GM18907 (cell line): ENCODE results near the gene OR5D13.

ENCODE experiments used
- ATAC-seq: cut with Tn5 transposase; IDR thresholded peaks from one replicate; pipeline ENCODE4 v1.9.1; 2021; ENCODE audit warnings: mild to moderate bottlenecking, moderate library complexity; ENCODE audit not compliant: unreplicated experiment

Gene OR5D13

DNA sequence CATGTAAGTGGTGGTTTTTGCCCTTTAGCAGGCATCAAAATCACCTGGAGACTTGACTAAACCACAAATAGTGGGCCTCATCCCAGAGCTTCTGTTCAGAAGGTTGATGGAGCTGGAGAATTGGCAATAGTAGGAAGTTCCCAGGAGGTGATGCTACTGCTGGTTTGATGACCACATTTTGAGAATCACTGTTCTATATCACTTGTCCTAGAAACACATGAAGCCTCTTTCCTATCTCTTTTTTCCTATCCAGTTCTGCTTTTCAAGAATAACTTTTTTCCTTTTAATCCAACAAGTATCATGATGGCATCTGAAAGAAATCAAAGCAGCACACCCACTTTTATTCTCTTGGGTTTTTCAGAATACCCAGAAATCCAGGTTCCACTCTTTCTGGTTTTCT lies at the start of gene OR5D13:
OR5D13 (plus strand) TSS at position 301 of the 400 bp plus-strand sequence; CDS start at position 301, 0 bp downstream.
- no peak for ATAC-seq

DNA sequence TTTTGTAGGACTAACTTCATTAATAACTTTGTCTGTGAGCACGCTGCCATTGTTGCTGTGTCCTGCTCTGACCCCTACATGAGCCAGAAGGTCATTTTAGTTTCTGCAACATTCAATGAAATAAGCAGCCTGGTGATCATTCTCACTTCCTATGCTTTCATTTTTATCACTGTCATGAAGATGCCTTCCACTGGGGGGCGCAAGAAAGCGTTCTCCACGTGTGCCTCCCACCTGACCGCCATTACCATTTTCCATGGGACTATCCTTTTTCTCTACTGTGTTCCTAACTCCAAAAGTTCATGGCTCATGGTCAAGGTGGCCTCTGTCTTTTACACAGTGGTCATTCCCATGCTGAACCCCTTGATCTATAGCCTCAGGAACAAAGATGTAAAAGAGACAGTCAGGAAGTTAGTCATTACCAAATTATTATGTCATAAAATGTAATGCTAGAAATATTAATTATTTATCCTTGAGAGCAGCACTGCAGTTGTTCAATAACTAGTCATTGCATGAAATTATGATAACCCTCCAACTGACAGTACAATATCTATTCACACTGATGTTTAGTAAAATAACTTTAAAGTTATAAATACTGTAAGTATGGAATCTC lies 46.4 kb upstream of the OR5D13 start:
- ATAC-seq: no peak

GRCh38 chr11:55732936-55733335 lies 40.3 kb upstream of the OR5D13 start:
- ATAC-seq: no peak

DNA sequence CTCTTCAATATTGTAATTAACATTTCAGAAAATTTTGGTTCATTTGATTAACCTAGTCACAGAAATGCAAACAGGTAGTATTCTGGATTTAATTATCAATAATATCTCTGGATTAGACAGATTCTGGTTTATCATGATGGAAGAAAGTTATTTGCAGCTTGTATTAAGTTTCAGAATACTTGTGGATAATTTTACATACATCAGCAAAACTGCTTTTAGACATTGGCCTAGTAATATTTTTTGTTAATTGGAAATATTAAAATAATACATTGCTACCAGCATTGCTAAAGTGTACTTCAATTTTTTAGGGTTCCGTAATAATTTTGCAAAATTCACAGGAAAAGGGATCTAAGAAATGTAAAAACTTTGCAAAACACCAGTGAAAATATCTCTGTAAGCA lies 18.4 kb downstream of the OR5D13 start:
- no peak for ATAC-seq

- ATAC-seq: no peak
Measured at GRCh38 chr11:55793321-55793720, 20.1 kb downstream of the OR5D13 start.

- no peak for ATAC-seq
Measured at GRCh38 chr11:55795256-55795655, 22.0 kb downstream of the OR5D13 start, which contains the start of gene OR5D14. Gene OR5D14 (plus strand): TSS chr11:55795556. CDS start chr11:55795556, 0 bp downstream.

DNA sequence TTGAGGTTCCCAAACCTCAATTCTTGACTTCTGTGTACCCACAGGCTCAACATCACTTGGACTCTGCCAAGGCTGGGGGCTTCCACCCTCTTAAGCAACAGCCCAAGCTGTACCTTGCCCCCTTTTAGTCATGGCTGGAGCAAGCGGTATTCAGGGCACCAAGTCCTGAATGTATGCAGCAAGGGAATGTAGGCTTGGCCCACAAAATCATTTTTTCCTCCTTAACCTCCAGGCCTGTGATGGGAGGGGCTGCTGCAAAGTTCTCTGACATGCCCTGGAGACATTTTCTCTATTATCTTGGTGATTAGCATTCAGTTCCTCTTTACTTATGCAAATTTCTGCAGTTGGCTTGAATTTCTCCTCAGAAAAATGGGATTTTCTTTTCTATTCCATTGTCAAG lies 33.0 kb downstream of the OR5D13 start:
- no peak for ATAC-seq

DNA sequence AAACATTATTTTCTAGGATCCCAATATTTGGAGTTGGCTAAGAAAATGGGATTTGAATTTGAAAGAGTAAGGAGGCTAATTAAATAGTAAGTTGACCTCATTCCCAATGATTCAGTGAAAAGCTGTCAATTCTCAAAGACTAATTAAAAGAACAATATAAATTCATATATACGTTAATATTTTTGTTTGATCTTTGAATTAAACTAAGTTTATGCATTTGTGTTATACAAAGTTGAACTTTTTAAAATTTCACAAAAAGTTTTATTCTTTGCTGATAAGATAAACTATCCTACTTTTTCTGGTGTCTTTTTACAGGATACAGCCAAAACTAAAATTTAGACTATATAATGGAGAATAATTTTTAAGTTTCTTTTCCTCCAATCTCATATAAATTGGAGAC lies 37.8 kb downstream of the OR5D13 start, which contains the start of gene OR5L1:
OR5L1 (plus strand) TSS at position 301 of the 400 bp plus-strand sequence. CDS start 100 bp downstream, outside the sequence.
- ATAC-seq: no peak

DNA sequence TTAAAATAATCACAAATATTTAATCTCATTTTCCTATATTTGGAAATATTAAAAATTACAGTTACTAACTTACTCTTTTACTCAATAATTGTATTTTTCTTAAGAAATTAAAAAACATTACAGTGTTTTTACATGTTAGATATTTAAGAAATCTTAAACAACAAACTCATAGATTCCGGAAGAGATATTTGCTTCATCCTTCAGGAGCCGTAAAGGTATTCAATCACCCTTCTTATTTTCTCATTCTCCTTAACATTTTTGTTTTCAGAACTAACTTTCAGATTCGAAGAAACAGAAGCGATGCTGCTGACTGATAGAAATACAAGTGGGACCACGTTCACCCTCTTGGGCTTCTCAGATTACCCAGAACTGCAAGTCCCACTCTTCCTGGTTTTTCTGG lies 46.1 kb downstream of the OR5D13 start, which contains the start of gene OR5D18:
OR5D18 (plus strand) TSS at position 301 of the 400 bp plus-strand sequence; CDS start at position 301, 0 bp downstream.
- no peak for ATAC-seq
